ENCODE measurements around the gene CORT. TPM values are rescaled to one million over a fixed set of nuclear protein-coding genes. Genes with fewer than 3 reads are reported as not detected.
"Not testable (repeated sequence)": the region's sequence is repeated elsewhere in the genome, so short reads cannot be mapped to it uniquely, and the experiment has no call there.

CORT gene
- total RNA-seq, 1 donor from 2014 or later = 0.18 TPM

GRCh38 chr1:10472220-10473144, 22.7 kb downstream of the CORT start, which contains the start of gene DFFA:
DFFA (minus strand) TSS chr1:10472529; CDS start chr1:10472458, 71 bp downstream.
- Mint-ChIP-seq H3K36me3 (ENCODE audit: low read depth) (peaks cover 22% of the 10 kb centered on the region), H3K4me1 (ENCODE audit: low read depth) (peaks cover 33% of the 10 kb centered on the region), H3K27ac (peak within 1 kb of the TSS; percentile 93), H3K4me3 (ENCODE audit: low read depth) (peak within 1 kb of the TSS; percentile 95), H3K27me3 (ENCODE audit: low read depth) (no peaks in the 10 kb centered on the region), H3K9me3 (no peaks in the 10 kb centered on the region)
- intact Hi-C loops (cut with micrococcal nuclease) = loop anchor here (1.0 kb wide), 2 partner anchors 23 to 41 kb away; no protein-coding TSS in a partner anchor
- peak; percentile 90 for DNase-seq (ENCODE audit: low spot score)

DNA sequence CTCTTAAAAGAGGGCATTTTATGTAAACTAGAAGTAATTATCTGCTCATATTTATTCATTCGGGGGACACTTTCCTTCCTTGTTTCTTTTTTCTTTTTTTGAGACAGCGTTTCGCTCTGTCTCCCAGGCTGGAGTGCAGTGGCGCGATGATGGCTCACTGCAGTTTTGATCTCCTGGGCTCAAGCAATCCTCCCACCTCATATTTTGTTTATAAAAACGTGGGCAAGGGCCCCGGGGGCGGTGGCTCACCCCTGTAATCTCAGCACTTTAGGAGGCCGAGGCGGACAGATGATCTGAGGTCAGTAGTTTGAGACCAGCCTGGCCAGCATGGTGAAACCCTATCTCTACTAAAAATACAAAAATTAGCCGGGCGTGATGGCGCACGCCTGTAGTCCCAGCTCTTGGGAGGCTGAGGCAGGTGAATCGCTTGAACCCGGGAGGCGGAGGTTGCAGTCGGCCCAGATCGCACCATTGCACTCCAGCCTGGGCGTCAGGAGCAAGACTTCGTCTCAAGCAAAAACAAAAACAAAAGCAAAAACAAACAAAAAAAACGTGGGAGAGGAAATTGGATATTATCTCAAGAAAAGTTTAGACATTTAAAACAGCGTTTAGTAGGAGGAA, 23.4 kb downstream of the CORT start:
- Mint-ChIP-seq H3K27ac (peak overlapping the region; percentile 93), H3K4me3 (ENCODE audit: low read depth) (peak overlapping the region; percentile 33), H3K36me3 (ENCODE audit: low read depth) (peaks cover 16% of the 10 kb centered on the region), H3K27me3 (ENCODE audit: low read depth) (no peaks in the 10 kb centered on the region), H3K4me1 (ENCODE audit: low read depth) (peaks cover 30% of the 10 kb centered on the region), H3K9me3 (no peaks in the 10 kb centered on the region)
- intact Hi-C loops (cut with micrococcal nuclease) = no loop called here
- DNase-seq (ENCODE audit: low spot score) = no peak

DNA sequence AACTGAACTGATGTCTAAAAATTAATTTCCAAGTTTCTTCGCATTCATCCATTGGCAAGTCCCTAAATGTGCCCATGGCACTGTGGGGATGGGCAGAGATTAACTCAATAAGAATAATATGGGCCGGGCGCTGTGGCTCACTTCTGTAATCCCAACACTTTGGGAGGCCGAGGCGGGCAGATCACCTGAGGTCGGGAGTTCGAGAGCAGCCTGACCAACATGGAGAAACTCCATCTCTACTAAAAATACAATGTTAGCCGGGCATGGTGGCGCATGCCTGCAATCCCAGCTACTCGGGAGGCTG, 24.4 kb downstream of the CORT start:
- Mint-ChIP-seq H3K4me3 (ENCODE audit: low read depth) (peak overlapping the region; percentile 90), H3K27ac (peak overlapping the region; percentile 86), H3K4me1 (ENCODE audit: low read depth) (peaks cover 30% of the 10 kb centered on the region)
- not testable (repeated sequence) for H3K27me3 Mint-ChIP-seq (ENCODE audit: low read depth); DNase-seq (ENCODE audit: low spot score); H3K9me3 Mint-ChIP-seq; H3K36me3 Mint-ChIP-seq (ENCODE audit: low read depth)
- intact Hi-C loops (cut with micrococcal nuclease) = loop anchor here (2.0 kb wide), 1 partner anchor 75 kb away; the partner anchor contains the start of gene PGD

DNA sequence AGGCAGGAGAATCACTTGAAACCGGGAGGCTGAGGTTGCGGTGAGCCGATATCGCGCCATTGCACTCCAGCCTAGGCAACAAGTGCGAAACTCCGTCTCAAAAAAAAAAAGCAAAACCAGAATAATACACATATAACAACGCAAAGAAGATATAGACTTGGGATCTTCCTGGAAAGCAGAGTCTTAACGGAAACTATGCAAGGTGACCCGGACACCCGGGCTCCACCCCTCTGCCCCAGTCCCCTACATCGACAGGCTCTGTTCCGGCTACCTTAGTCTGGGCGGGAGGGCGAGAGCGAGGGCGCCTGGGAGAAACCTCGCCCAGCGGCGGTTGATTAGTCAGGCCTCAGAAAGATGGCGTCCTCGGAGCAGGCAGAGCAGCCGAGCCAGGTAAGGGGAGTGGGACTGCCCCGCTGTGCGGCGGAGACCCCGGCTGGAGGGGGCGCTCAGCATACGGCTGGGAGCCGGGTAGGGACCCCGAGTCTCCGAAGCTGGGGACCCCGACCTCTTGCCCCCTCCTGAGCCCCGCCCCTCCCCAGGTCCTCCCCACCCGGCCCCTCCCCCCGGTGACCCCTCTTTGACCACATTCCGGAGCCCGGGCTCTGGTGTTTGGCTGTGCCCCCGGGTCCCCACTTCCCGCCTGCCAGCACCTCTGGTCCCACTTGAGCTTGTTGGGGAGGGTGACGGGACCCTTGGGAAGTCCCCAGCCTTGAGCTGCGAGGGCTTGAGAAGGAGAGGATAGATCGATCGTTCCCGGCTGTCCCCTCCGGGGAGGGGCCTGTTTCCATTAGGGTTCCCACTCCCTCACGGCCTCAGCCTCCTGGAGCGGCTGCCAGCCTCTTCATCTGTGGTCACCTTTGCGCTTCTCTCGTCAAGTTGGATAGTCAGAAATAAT, 25.0 kb downstream of the CORT start, which contains the start of gene PEX14:
TSS of gene PEX14 (plus strand) at position 338 of the 895 bp plus-strand sequence. CDS start at position 355, 17 bp downstream.
- H3K27ac Mint-ChIP-seq = peak within 1 kb of the TSS; percentile 86
- peaks cover 9% of the 10 kb centered on the region for H3K36me3 Mint-ChIP-seq (ENCODE audit: low read depth)
- peak within 1 kb of the TSS; percentile 90 for H3K4me3 Mint-ChIP-seq (ENCODE audit: low read depth)
- no peaks in the 10 kb centered on the region for H3K9me3 Mint-ChIP-seq
- peaks cover 30% of the 10 kb centered on the region for H3K4me1 Mint-ChIP-seq (ENCODE audit: low read depth)
- DNase-seq (ENCODE audit: low spot score) = peak; percentile 85
- intact Hi-C loops (cut with micrococcal nuclease) = loop anchor here (2.0 kb wide), 1 partner anchor 76 kb away; the partner anchor contains the start of gene PGD
- no peaks in the 10 kb centered on the region for H3K27me3 Mint-ChIP-seq (ENCODE audit: low read depth)

DNA sequence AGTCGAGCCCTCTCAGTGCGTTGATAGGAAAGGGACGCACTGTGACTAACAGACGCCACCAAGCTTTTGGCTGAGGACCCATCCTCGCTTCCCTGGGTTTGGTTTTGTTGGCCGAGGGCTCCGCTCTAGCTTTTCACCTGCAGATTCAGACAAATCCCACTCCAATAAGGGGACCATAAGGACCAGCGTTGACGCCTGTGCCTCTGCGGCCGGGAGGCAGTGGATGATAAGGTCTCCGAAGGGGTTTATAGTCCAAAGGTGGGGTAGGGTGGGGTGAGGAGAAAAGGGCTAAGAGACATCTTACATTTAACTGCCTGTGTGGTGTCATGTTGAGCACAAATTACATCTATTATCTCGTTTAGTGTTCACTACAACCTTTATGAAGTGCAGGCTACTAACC, 25.7 kb downstream of the CORT start:
- Mint-ChIP-seq H3K4me1 (ENCODE audit: low read depth) (peaks cover 30% of the 10 kb centered on the region), H3K27ac (peak overlapping the region; percentile 84), H3K36me3 (ENCODE audit: low read depth) (peaks cover 9% of the 10 kb centered on the region), H3K27me3 (ENCODE audit: low read depth) (no peaks in the 10 kb centered on the region), H3K4me3 (ENCODE audit: low read depth) (peak overlapping the region; percentile 90), H3K9me3 (no peaks in the 10 kb centered on the region)
- DNase-seq (ENCODE audit: low spot score) = no peak
- intact Hi-C loops (cut with micrococcal nuclease) = loop anchor here (2.0 kb wide), 1 partner anchor 77 kb away; the partner anchor contains the start of gene PGD

- DNase-seq (ENCODE audit: low spot score) = no peak
- intact Hi-C loops (cut with micrococcal nuclease) = no loop called here
- H3K27me3 Mint-ChIP-seq (ENCODE audit: low read depth) = no peaks in the 10 kb centered on the region
- no peaks in the 10 kb centered on the region for H3K9me3 Mint-ChIP-seq
- peaks cover 14% of the 10 kb centered on the region for H3K4me1 Mint-ChIP-seq (ENCODE audit: low read depth)
- peaks cover 5% of the 10 kb centered on the region for H3K36me3 Mint-ChIP-seq (ENCODE audit: low read depth)
- H3K4me3 Mint-ChIP-seq (ENCODE audit: low read depth) = no peak overlapping the region
- no peak overlapping the region for H3K27ac Mint-ChIP-seq
These were observed 29.5 kb downstream of the CORT start for GRCh38 chr1:10479296-10479695.

- Mint-ChIP-seq H3K9me3 (no peaks in the 10 kb centered on the region), H3K4me1 (ENCODE audit: low read depth) (peaks cover 11% of the 10 kb centered on the region), H3K36me3 (ENCODE audit: low read depth) (peaks cover 7% of the 10 kb centered on the region), H3K27ac (no peak overlapping the region), H3K27me3 (ENCODE audit: low read depth) (no peaks in the 10 kb centered on the region), H3K4me3 (ENCODE audit: low read depth) (no peak overlapping the region)
- no peak for DNase-seq (ENCODE audit: low spot score)
- intact Hi-C loops (cut with micrococcal nuclease) = no loop called here
These were observed 30.8 kb downstream of the CORT start for GRCh38 chr1:10480614-10481013.

GRCh38 chr1:10484521-10484920, 34.7 kb downstream of the CORT start:
- no peak for DNase-seq (ENCODE audit: low spot score)
- Mint-ChIP-seq H3K4me3 (ENCODE audit: low read depth) (no peak overlapping the region), H3K4me1 (ENCODE audit: low read depth) (peaks cover 5% of the 10 kb centered on the region), H3K27ac (no peak overlapping the region), H3K9me3 (no peaks in the 10 kb centered on the region), H3K36me3 (ENCODE audit: low read depth) (peaks cover 12% of the 10 kb centered on the region), H3K27me3 (ENCODE audit: low read depth) (no peaks in the 10 kb centered on the region)
- intact Hi-C loops (cut with micrococcal nuclease) = no loop called here

GRCh38 chr1:10489291-10490055, 39.6 kb downstream of the CORT start:
- intact Hi-C loops (cut with micrococcal nuclease) = no loop called here
- Mint-ChIP-seq H3K9me3 (no peaks in the 10 kb centered on the region), H3K4me1 (ENCODE audit: low read depth) (peaks cover 16% of the 10 kb centered on the region), H3K27me3 (ENCODE audit: low read depth) (no peaks in the 10 kb centered on the region), H3K4me3 (ENCODE audit: low read depth) (no peak overlapping the region), H3K36me3 (ENCODE audit: low read depth) (peaks cover 15% of the 10 kb centered on the region), H3K27ac (no peak overlapping the region)
- DNase-seq (ENCODE audit: low spot score) = no peak

DNA sequence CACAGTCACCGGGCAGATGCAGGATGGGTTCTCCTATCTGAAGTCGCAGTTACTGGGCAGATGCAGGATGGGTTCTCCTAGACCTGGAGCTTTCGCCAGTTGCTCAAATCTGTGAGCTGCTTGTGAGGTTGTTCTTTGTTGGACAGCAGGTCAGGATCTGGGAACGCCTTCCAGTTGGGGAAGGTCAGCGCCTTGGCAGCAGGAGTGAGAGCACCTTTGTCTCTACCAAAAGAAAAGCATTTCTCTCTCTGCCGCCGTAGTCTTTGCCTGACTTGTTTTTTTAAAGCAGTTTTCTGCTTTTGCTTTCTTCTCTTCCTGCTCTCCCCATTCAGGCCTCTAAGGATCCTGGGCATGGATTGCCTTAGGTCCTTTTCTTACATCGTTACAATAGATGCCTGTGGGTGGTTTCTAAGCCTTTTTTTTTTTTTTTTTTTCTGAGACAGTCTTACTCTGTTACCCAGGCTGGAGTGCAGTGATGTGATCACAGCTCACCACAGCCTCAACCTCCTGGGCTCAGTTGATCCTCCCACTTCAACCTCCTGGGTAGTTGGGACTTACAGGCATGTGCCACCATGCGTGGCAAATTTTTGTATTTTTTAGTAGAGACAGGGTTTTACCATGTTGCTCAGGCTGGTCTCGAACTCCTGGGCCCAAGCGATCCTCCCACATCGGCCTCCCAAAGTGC, 40.6 kb downstream of the CORT start:
- H3K4me1 Mint-ChIP-seq (ENCODE audit: low read depth) = peaks cover 25% of the 10 kb centered on the region
- H3K4me3 Mint-ChIP-seq (ENCODE audit: low read depth) = no peak overlapping the region
- peaks cover 15% of the 10 kb centered on the region for H3K36me3 Mint-ChIP-seq (ENCODE audit: low read depth)
- no peaks in the 10 kb centered on the region for H3K9me3 Mint-ChIP-seq
- H3K27me3 Mint-ChIP-seq (ENCODE audit: low read depth) = no peaks in the 10 kb centered on the region
- DNase-seq (ENCODE audit: low spot score) = no peak
- intact Hi-C loops (cut with micrococcal nuclease) = no loop called here
- H3K27ac Mint-ChIP-seq = no peak overlapping the region

- no peak for DNase-seq (ENCODE audit: low spot score)
- H3K36me3 Mint-ChIP-seq (ENCODE audit: low read depth) = peaks cover 26% of the 10 kb centered on the region
- H3K4me1 Mint-ChIP-seq (ENCODE audit: low read depth) = peaks cover 52% of the 10 kb centered on the region
- no peaks in the 10 kb centered on the region for H3K27me3 Mint-ChIP-seq (ENCODE audit: low read depth)
- H3K9me3 Mint-ChIP-seq = no peaks in the 10 kb centered on the region
- no peak overlapping the region for H3K27ac Mint-ChIP-seq
- H3K4me3 Mint-ChIP-seq (ENCODE audit: low read depth) = no peak overlapping the region
- intact Hi-C loops (cut with micrococcal nuclease) = no loop called here
These were observed 44.6 kb downstream of the CORT start for GRCh38 chr1:10494418-10494753.
